Breast epithelium (tissue), 3 donors: ENCODE data around the gene SMO.

Source experiments
- CTCF ChIP-seq, 3 donors: fragments of 450-650 bp; IDR thresholded peaks; one replicate each; pipeline ENCODE4 v1.5.1; 2016 to 2017; ENCODE audit warnings: antibody characterized with exemption in 3 of 3, mild to moderate bottlenecking in 3 of 3, moderate library complexity in 3 of 3
- POLR2A ChIP-seq: fragments of 450-650 bp; IDR thresholded peaks from one replicate; pipeline ENCODE4 v1.6.1; 2016; ENCODE audit warnings: antibody characterized with exemption, mild to moderate bottlenecking, moderate library complexity
- POLR2AphosphoS5 ChIP-seq, 3 donors: sonication (generic); formaldehyde crosslinking; IDR thresholded peaks; one replicate each; pipeline ENCODE4 v1.6.1; 2017; ENCODE audit warnings: antibody characterized with exemption in 3 of 3

GRCh38 chr7:129188372-129188891 is at the start of gene SMO:
- TF ChIP-seq POLR2A (no peak), CTCF (IDR thresholded peaks at IDR 0.05) (no peak), POLR2AphosphoS5 (IDR thresholded peaks at IDR 0.05) (no peak)
